ENCODE results near the gene CCDC88C.

The CCDC88C gene

GRCh38 chr14:91342206-91342760 is 75.3 kb downstream of the CCDC88C start:
- no peak for TF ChIP-seq CTCF (IDR thresholded peaks at IDR 0.05; ENCODE audit: borderline replicate concordance, extremely low read depth, low read length, poor library complexity, severe bottlenecking)
- TF ChIP-seq EZH2 (IDR thresholded peaks at IDR 0.05; ENCODE audit: borderline replicate concordance, low read depth, low read length, severe bottlenecking): no peak
- DNase-seq (no peak), ATAC-seq (ENCODE audit: insufficient read depth, low read depth) (no peak)
- Histone ChIP-seq H3K9ac (ENCODE audit: low read depth, low read length) (no peak overlapping the region), H3K9me3 (ENCODE audit: insufficient read depth, low read length, severe bottlenecking) (no peaks in the 10 kb centered on the region), H2AFZ (ENCODE audit: low read depth, low read length) (no peak overlapping the region), H3K4me2 (ENCODE audit: insufficient read depth, low read length) (no peak overlapping the region), H3K4me1 (ENCODE audit: insufficient read depth, low read length) (no peaks in the 10 kb centered on the region), H3K36me3 (ENCODE audit: insufficient read depth, low read length) (peaks cover 66% of the 10 kb centered on the region), H3K4me3 (ENCODE audit: low read depth in 1 of 2, low read length in 2 of 2) (no peak overlapping the region), H3K27ac (ENCODE audit: low read length) (no peak overlapping the region), H3K79me2 (ENCODE audit: insufficient read depth, low read length) (peaks cover 33% of the 10 kb centered on the region), H3K27me3 (ENCODE audit: insufficient read depth, low read length, poor library complexity) (no peaks in the 10 kb centered on the region), H4K20me1 (ENCODE audit: insufficient read depth, low read length) (peaks cover 24% of the 10 kb centered on the region; the same call in 1 of the 2 replicates)

DNA sequence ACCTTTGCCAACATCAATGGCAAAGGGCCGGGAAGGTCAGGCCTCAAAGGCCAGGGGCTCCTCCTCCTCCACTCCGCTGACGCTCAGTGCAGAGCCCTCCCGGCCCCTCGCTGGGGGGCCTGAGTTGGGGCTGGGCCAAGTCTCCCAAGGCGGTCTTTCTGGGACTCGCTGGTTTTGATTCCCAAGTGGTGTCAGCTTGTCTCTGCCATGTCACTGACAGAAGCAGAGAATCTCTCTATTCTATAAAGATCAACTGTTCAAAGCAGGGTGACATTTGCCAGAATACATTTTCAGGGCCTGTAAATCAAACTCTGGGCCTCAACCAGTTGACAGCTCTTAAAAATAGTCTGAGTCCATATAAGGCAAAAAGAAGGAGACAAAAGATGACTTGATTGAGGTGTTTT is 75.9 kb downstream of the CCDC88C start:
- no peak overlapping the region for H2AFZ ChIP-seq (ENCODE audit: low read depth, low read length)
- TF ChIP-seq EZH2 (IDR thresholded peaks at IDR 0.05; ENCODE audit: borderline replicate concordance, low read depth, low read length, severe bottlenecking): no peak
- no peak for TF ChIP-seq CTCF (IDR thresholded peaks at IDR 0.05; ENCODE audit: borderline replicate concordance, extremely low read depth, low read length, poor library complexity, severe bottlenecking)
- H3K36me3 ChIP-seq (ENCODE audit: insufficient read depth, low read length): peaks cover 71% of the 10 kb centered on the region
- no peaks in the 10 kb centered on the region for H3K4me1 ChIP-seq (ENCODE audit: insufficient read depth, low read length)
- H3K79me2 ChIP-seq (ENCODE audit: insufficient read depth, low read length): peaks cover 28% of the 10 kb centered on the region
- DNase-seq (no peak), ATAC-seq (ENCODE audit: insufficient read depth, low read depth) (no peak)
- H3K9me3 ChIP-seq (ENCODE audit: insufficient read depth, low read length, severe bottlenecking): no peaks in the 10 kb centered on the region
- H3K27ac ChIP-seq (ENCODE audit: low read length): no peak overlapping the region
- no peak overlapping the region for H3K4me2 ChIP-seq (ENCODE audit: insufficient read depth, low read length)
- H3K4me3 ChIP-seq (ENCODE audit: low read depth in 1 of 2, low read length in 2 of 2): no peak overlapping the region
- no peaks in the 10 kb centered on the region for H3K27me3 ChIP-seq (ENCODE audit: insufficient read depth, low read length, poor library complexity)
- peaks cover 19% of the 10 kb centered on the region; the same call in 1 of the 2 replicates for H4K20me1 ChIP-seq (ENCODE audit: insufficient read depth, low read length)
- H3K9ac ChIP-seq (ENCODE audit: low read depth, low read length): no peak overlapping the region

GRCh38 chr14:91341334-91341733 is 76.3 kb downstream of the CCDC88C start:
- H3K27me3 ChIP-seq (ENCODE audit: insufficient read depth, low read length, poor library complexity): no peaks in the 10 kb centered on the region
- H4K20me1 ChIP-seq (ENCODE audit: insufficient read depth, low read length): peaks cover 17% of the 10 kb centered on the region; the same call in 1 of the 2 replicates
- DNase-seq (no peak), ATAC-seq (ENCODE audit: insufficient read depth, low read depth) (no peak)
- H3K36me3 ChIP-seq (ENCODE audit: insufficient read depth, low read length): peaks cover 75% of the 10 kb centered on the region
- H3K27ac ChIP-seq (ENCODE audit: low read length): no peak overlapping the region
- H3K4me3 ChIP-seq (ENCODE audit: low read depth in 1 of 2, low read length in 2 of 2): no peak overlapping the region
- peaks cover 24% of the 10 kb centered on the region for H3K79me2 ChIP-seq (ENCODE audit: insufficient read depth, low read length)
- H3K4me2 ChIP-seq (ENCODE audit: insufficient read depth, low read length): no peak overlapping the region
- TF ChIP-seq EZH2 (IDR thresholded peaks at IDR 0.05; ENCODE audit: borderline replicate concordance, low read depth, low read length, severe bottlenecking) (no peak), CTCF (IDR thresholded peaks at IDR 0.05; ENCODE audit: borderline replicate concordance, extremely low read depth, low read length, poor library complexity, severe bottlenecking) (no peak)
- no peaks in the 10 kb centered on the region for H3K4me1 ChIP-seq (ENCODE audit: insufficient read depth, low read length)
- H3K9me3 ChIP-seq (ENCODE audit: insufficient read depth, low read length, severe bottlenecking): no peaks in the 10 kb centered on the region
- no peak overlapping the region for H2AFZ ChIP-seq (ENCODE audit: low read depth, low read length)
- no peak overlapping the region for H3K9ac ChIP-seq (ENCODE audit: low read depth, low read length)

Measured in DND-41 (cell line).